ENCODE data around the gene TMEM131. TPM values are rescaled to one million over a fixed set of nuclear protein-coding genes. Genes with fewer than 3 reads are reported as not detected.

TMEM131 gene
- total RNA-seq, 1 experiment from 2014 or later = 32.4 TPM

- no peak for DNase-seq (ENCODE audit: low read depth)
Measured at GRCh38 chr2:97812931-97813330, 182.8 kb downstream of the TMEM131 start.

GRCh38 chr2:97808816-97809215 lies 186.9 kb downstream of the TMEM131 start:
- peak; percentile 15 for DNase-seq (ENCODE audit: low read depth)

GRCh38 chr2:97806738-97807618 lies 188.8 kb downstream of the TMEM131 start:
- DNase-seq (ENCODE audit: low read depth) = peak; percentile 77

- no peak for DNase-seq (ENCODE audit: low read depth)
Measured at GRCh38 chr2:97805776-97806175, 190.0 kb downstream of the TMEM131 start.

- DNase-seq (ENCODE audit: low read depth) = no peak
Measured at GRCh38 chr2:97801028-97801427, 194.7 kb downstream of the TMEM131 start.

GRCh38 chr2:97798416-97798815 lies 197.3 kb downstream of the TMEM131 start:
- no peak for DNase-seq (ENCODE audit: low read depth)

GRCh38 chr2:97797355-97797754 lies 198.4 kb downstream of the TMEM131 start:
- no peak for DNase-seq (ENCODE audit: low read depth)

GRCh38 chr2:97796465-97797126 lies 199.2 kb downstream of the TMEM131 start:
- no peak for DNase-seq (ENCODE audit: low read depth)

GRCh38 chr2:97792416-97792815 lies 203.3 kb downstream of the TMEM131 start:
- DNase-seq (ENCODE audit: low read depth) = no peak

GRCh38 chr2:97788986-97789644 lies 206.6 kb downstream of the TMEM131 start:
- DNase-seq (ENCODE audit: low read depth) = no peak

- DNase-seq (ENCODE audit: low read depth) = no peak
Measured at GRCh38 chr2:97785818-97786217, 209.9 kb downstream of the TMEM131 start.

GRCh38 chr2:97784953-97785352 lies 210.8 kb downstream of the TMEM131 start:
- no peak for DNase-seq (ENCODE audit: low read depth)

- DNase-seq (ENCODE audit: low read depth) = no peak
Measured at GRCh38 chr2:97781981-97782380, 213.8 kb downstream of the TMEM131 start.

- DNase-seq (ENCODE audit: low read depth) = no peak
Measured at GRCh38 chr2:97779141-97779540, 216.6 kb downstream of the TMEM131 start.

GRCh38 chr2:97775074-97775473 lies 220.7 kb downstream of the TMEM131 start:
- no peak for DNase-seq (ENCODE audit: low read depth)

- peak; percentile 28 for DNase-seq (ENCODE audit: low read depth)
Measured at GRCh38 chr2:97774425-97774824, 221.3 kb downstream of the TMEM131 start.

GRCh38 chr2:97770445-97770844 lies 225.3 kb downstream of the TMEM131 start:
- no peak for DNase-seq (ENCODE audit: low read depth)

GRCh38 chr2:97769711-97770110 lies 226.0 kb downstream of the TMEM131 start:
- no peak for DNase-seq (ENCODE audit: low read depth)

- no peak for DNase-seq (ENCODE audit: low read depth)
Measured at GRCh38 chr2:97769308-97769707, 226.4 kb downstream of the TMEM131 start.

- no peak for DNase-seq (ENCODE audit: low read depth)
Measured at GRCh38 chr2:97766567-97766966, 229.2 kb downstream of the TMEM131 start.

GRCh38 chr2:97765933-97766332 lies 229.8 kb downstream of the TMEM131 start:
- DNase-seq (ENCODE audit: low read depth) = no peak

GRCh38 chr2:97764559-97765263 lies 231.0 kb downstream of the TMEM131 start:
- no peak for DNase-seq (ENCODE audit: low read depth)

Data from RPMI7951 (cell line).